Vagina (tissue), 2 donors: ENCODE results near the gene DRAM1. TPM values are rescaled to one million over a fixed set of nuclear protein-coding genes. Genes with fewer than 3 reads are reported as not detected.

Experiments
- DNase-seq, 2 donors: peaks; one replicate each; pipeline ENCODE4 v3.0.0-alpha.2; 2017; ENCODE audit errors: extremely low spot score in 2 of 2
- H3K27ac ChIP-seq: fragments of 200-600 bp; sonication (generic); one replicate; pipeline ENCODE4 v1.5.1; 2019
- H3K27me3 ChIP-seq: fragments of 200-600 bp; sonication (generic); one replicate; pipeline ENCODE4 v1.5.1; 2019
- H3K36me3 ChIP-seq, 2 donors: fragments of 200-600 bp; sonication (generic); one replicate each; pipeline ENCODE4 v1.5.1; 2017 to 2019
- H3K4me1 ChIP-seq: fragments of 200-600 bp; sonication (generic); one replicate; pipeline ENCODE4 v1.5.1; 2019
- H3K4me3 ChIP-seq, 2 donors: fragments of 200-600 bp; sonication (generic); 1 replicate in 1 of 2; 2 replicates in 1 of 2; pipeline ENCODE4 v1.5.1; 2016 to 2019
- H3K9me3 ChIP-seq: fragments of 200-600 bp; sonication (generic); one replicate; pipeline ENCODE4 v1.5.1; 2019
- POLR2A ChIP-seq, 2 donors: fragments of 450-650 bp; IDR thresholded peaks; one replicate each; pipeline ENCODE4 v1.6.1; 2017; ENCODE audit warnings: antibody characterized with exemption in 2 of 2, mild to moderate bottlenecking in 2 of 2, moderate library complexity in 2 of 2
- POLR2AphosphoS5 ChIP-seq, 2 donors: sonication (generic); formaldehyde crosslinking; IDR thresholded peaks; one replicate each; pipeline ENCODE4 v1.9.0; 2017; ENCODE audit warnings: antibody characterized with exemption in 2 of 2, mild to moderate bottlenecking in 2 of 2, low read depth in 1 of 2; ENCODE audit not compliant: insufficient read depth in 1 of 2
- intact Hi-C: fragments of 100-400 bp; cut with DNase I; formaldehyde crosslinking; loops from one replicate; pipeline ENCODE4 v1.15.1; 2023
- small RNA-seq: library from RNA; depleted of rRNA; stranded (forward); fragments of <200 nt; gene quantifications from one replicate; pipeline ENCODE3, GENCODE V24; 2016
- total RNA-seq: library from RNA; depleted of rRNA; stranded (reverse); fragments of >200 nt; gene quantifications from one replicate; pipeline ENCODE4 v1.2.3, GENCODE V29; 2016
- TF ChIP-seq, protein P1 (sequence below), 3 experiments: fragments of 450-650 bp in 2 of 3; fragments of 200-600 bp in 1 of 3; sonication (generic) in 1 of 3; IDR thresholded peaks; one replicate each; pipeline ENCODE4 v1.5.1; 2017 to 2019; ENCODE audit warnings: antibody characterized with exemption in 3 of 3, mild to moderate bottlenecking in 2 of 3, moderate library complexity in 2 of 3

Gene DRAM1
- total RNA-seq, 1 donor from 2014 or later = 18.9 TPM

DNA sequence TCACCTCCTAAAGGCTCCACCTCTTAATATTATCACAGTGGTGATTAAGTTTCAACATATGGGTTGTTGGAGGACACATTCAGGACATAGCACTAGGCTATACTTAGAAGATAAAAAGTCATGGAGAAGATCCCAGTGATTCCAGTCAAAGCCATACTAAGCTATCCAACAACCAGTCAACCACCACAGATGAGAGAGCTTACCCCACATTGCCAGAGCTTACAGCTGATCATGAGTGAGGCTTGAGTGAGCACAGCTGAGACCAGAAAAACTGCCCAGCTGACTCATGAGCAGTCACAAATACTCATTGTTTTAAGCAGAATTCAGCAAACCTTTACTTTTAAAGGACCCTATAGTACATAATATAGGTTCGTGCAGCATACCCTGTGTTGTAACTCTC lies 85.1 kb downstream of the DRAM1 start:
- intact Hi-C loops = no loop called here
- no peak overlapping the region for H3K4me3 ChIP-seq
- H3K27me3 ChIP-seq = no peaks in the 10 kb centered on the region
- H3K27ac ChIP-seq = no peak overlapping the region
- DNase-seq = no peak
- no peaks in the 10 kb centered on the region for H3K36me3 ChIP-seq
- TF ChIP-seq, protein P1, sequence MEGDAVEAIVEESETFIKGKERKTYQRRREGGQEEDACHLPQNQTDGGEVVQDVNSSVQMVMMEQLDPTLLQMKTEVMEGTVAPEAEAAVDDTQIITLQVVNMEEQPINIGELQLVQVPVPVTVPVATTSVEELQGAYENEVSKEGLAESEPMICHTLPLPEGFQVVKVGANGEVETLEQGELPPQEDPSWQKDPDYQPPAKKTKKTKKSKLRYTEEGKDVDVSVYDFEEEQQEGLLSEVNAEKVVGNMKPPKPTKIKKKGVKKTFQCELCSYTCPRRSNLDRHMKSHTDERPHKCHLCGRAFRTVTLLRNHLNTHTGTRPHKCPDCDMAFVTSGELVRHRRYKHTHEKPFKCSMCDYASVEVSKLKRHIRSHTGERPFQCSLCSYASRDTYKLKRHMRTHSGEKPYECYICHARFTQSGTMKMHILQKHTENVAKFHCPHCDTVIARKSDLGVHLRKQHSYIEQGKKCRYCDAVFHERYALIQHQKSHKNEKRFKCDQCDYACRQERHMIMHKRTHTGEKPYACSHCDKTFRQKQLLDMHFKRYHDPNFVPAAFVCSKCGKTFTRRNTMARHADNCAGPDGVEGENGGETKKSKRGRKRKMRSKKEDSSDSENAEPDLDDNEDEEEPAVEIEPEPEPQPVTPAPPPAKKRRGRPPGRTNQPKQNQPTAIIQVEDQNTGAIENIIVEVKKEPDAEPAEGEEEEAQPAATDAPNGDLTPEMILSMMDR (IDR thresholded peaks at IDR 0.05) = no peak
- TF ChIP-seq POLR2A (IDR thresholded peaks at IDR 0.05) = no peak
- no peak for TF ChIP-seq POLR2AphosphoS5 (IDR thresholded peaks at IDR 0.05; ENCODE audit: insufficient read depth in 1 of 2, low read depth in 1 of 2)
- H3K4me1 ChIP-seq = no peaks in the 10 kb centered on the region
- no peaks in the 10 kb centered on the region for H3K9me3 ChIP-seq

DNA sequence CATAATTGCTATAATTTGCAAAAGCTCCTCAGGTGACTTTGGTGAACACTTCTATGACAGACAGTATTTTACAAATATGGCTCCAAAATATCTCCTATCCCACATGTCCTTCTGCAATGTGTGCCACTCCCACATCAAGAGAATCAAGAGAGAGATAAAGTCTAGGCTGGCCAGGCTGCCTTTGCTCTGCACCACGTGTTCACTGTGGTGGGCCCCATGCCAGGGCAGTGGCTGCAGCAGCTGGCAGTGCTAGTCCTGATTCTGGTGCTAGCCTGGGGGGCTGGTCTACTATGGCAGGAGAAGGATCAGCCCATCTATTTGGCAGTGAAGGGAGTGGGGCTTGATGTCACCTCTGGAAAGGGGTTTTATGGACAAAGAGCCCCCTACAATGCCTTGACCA lies 86.3 kb downstream of the DRAM1 start:
- Histone ChIP-seq H3K27ac (no peak overlapping the region), H3K4me3 (no peak overlapping the region), H3K27me3 (no peaks in the 10 kb centered on the region), H3K4me1 (no peaks in the 10 kb centered on the region), H3K36me3 (no peaks in the 10 kb centered on the region), H3K9me3 (no peaks in the 10 kb centered on the region)
- intact Hi-C loops = no loop called here
- TF ChIP-seq, protein P1 (IDR thresholded peaks at IDR 0.05) = no peak
- no peak for TF ChIP-seq POLR2AphosphoS5 (IDR thresholded peaks at IDR 0.05; ENCODE audit: insufficient read depth in 1 of 2, low read depth in 1 of 2)
- no peak for TF ChIP-seq POLR2A (IDR thresholded peaks at IDR 0.05)
- no peak for DNase-seq

DNA sequence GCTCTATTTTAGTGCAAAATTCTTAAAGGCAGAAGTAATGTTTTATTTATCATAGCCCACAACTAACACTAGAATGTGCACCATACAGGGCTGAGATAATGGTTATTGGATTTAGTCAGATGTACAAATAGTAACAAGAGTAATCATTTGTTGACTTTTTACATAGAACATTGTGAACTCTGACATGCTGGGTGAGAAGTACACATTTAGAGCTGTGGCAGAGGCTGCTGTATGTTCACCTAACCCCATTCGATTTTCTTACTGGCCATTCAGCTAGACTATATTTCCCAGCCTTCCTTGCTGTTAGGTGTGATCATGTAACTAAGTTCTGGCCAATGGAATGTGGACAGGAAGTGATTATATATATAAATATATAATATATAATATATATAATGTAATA lies 89.1 kb downstream of the DRAM1 start:
- TF ChIP-seq, protein P1 (IDR thresholded peaks at IDR 0.05) = no peak
- TF ChIP-seq POLR2A (IDR thresholded peaks at IDR 0.05) (no peak), POLR2AphosphoS5 (IDR thresholded peaks at IDR 0.05; ENCODE audit: insufficient read depth in 1 of 2, low read depth in 1 of 2) (no peak)

DNA sequence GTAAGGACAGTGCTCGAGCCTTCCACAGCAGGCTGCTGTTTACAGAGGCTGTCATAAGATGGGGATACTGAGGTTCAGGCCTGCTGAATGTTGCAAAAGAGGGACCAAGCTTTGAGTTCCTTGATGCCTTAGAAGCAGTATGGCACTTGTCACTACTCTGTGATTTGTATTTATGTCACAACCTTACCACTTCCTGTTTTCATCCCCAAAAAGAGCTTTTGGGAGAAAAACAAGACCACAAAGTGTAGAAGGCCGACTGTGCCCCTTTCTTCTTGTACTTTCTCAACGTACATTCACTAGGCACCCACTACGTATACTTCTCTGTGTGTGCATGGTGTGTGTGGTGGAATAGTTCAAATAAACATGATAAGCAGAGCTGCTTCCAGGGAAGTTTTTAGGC lies 90.1 kb downstream of the DRAM1 start:
- no peak for TF ChIP-seq POLR2A (IDR thresholded peaks at IDR 0.05)
- Histone ChIP-seq H3K9me3 (no peaks in the 10 kb centered on the region), H3K4me3 (no peak overlapping the region), H3K36me3 (no peaks in the 10 kb centered on the region), H3K4me1 (no peaks in the 10 kb centered on the region), H3K27ac (no peak overlapping the region), H3K27me3 (no peaks in the 10 kb centered on the region)
- intact Hi-C loops = no loop called here
- DNase-seq = no peak

More for the DNA sequence above, 89.1 kb downstream of the DRAM1 start:
- intact Hi-C loops = no loop called here
- Histone ChIP-seq H3K27me3 (no peaks in the 10 kb centered on the region), H3K9me3 (no peaks in the 10 kb centered on the region), H3K27ac (no peak overlapping the region), H3K36me3 (no peaks in the 10 kb centered on the region), H3K4me1 (no peaks in the 10 kb centered on the region), H3K4me3 (no peak overlapping the region)
- DNase-seq = no peak

DNA sequence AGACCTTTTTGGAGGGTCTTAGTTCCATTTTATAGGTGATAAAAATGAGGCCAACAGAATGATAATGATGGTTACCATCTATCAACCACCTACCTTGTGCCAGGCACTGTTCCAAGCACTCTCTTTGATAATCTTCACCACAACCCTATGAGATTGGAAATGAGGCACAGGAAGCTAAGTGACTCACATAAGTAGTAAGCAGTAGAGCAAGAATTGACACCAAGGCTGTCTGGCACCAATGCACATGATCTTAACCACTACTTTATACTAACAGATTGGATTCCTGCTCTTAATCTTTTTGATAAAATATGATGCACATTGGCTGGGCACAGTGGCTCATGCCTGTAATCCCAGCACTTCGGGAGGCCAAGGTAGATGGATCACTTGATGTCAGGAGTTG lies 91.4 kb downstream of the DRAM1 start:
- DNase-seq = no peak
- Histone ChIP-seq H3K27ac (no peak overlapping the region), H3K36me3 (no peaks in the 10 kb centered on the region), H3K4me3 (no peak overlapping the region), H3K4me1 (no peaks in the 10 kb centered on the region), H3K9me3 (no peaks in the 10 kb centered on the region), H3K27me3 (no peaks in the 10 kb centered on the region)
- intact Hi-C loops = no loop called here
- TF ChIP-seq POLR2A (IDR thresholded peaks at IDR 0.05) = no peak
- TF ChIP-seq, protein P1 (IDR thresholded peaks at IDR 0.05) = no peak

Small RNAs within 50 kb of the gene (small RNA-seq; reads per million reads assigned to genes)
- not detected for gene RNA5SP369
- gene RNU6-1183P = not detected

Other genes starting within 250 kb of the DRAM1 start
- 84.7 TPM for gene CHPT1, start 179.9 kb upstream of the DRAM1 start, total RNA-seq
- gene SYCP3, start 138.1 kb upstream of the DRAM1 start, total RNA-seq = not detected
- gene GNPTAB, start 46.6 kb upstream of the DRAM1 start, total RNA-seq = 28.7 TPM
- gene WASHC3, start 184.4 kb downstream of the DRAM1 start, total RNA-seq = 49.4 TPM
- 22.6 TPM for gene NUP37, start 242.5 kb downstream of the DRAM1 start, total RNA-seq
- 3.7 TPM for gene PARPBP, start 242.6 kb downstream of the DRAM1 start, total RNA-seq